Skeletal muscle tissue (tissue), 4 donors: ENCODE data around the gene ZNF816. TPM values are rescaled to one million over a fixed set of nuclear protein-coding genes. Genes with fewer than 3 reads are reported as not detected.
A peak's percentile ranks its signal among the peaks of the same experiment; 100 is the strongest.
"Not testable (repeated sequence)": the region's sequence is repeated elsewhere in the genome, so short reads cannot be mapped to it uniquely, and the experiment has no call there.

Experiments
- H3K27ac ChIP-seq: one replicate; pipeline ENCODE4 v1.7.0; 2013; ENCODE audit warnings: mild to moderate bottlenecking, low read depth, low read length, inconsistent platforms
- H3K27me3 ChIP-seq, 3 donors: one replicate each; pipeline ENCODE4 v1.7.0; 2013; ENCODE audit warnings: low read length in 3 of 3; ENCODE audit not compliant: control insufficient read depth in 3 of 3, insufficient read depth in 3 of 3
- H3K36me3 ChIP-seq, 3 donors: one replicate each; pipeline ENCODE4 v1.7.0; 2013; ENCODE audit warnings: low read length in 3 of 3; ENCODE audit not compliant: control insufficient read depth in 3 of 3, insufficient read depth in 3 of 3
- H3K4me1 ChIP-seq, 3 donors: one replicate each; pipeline ENCODE4 v1.7.0; 2013; ENCODE audit warnings: low read length in 3 of 3, mild to moderate bottlenecking in 3 of 3; ENCODE audit not compliant: control insufficient read depth in 3 of 3, insufficient read depth in 3 of 3
- H3K4me3 ChIP-seq, 3 donors: one replicate each; pipeline ENCODE4 v1.7.0; 2013; ENCODE audit warnings: low read length in 3 of 3
- H3K9ac ChIP-seq, 3 donors: one replicate each; pipeline ENCODE4 v1.7.0; 2013; ENCODE audit warnings: low read length in 3 of 3, mild to moderate bottlenecking in 3 of 3, moderate library complexity in 2 of 3, low read depth in 1 of 3
- H3K9me3 ChIP-seq, 3 donors: one replicate each; pipeline ENCODE4 v1.7.0; 2013; ENCODE audit warnings: low read length in 3 of 3; ENCODE audit not compliant: control insufficient read depth in 3 of 3
- total RNA-seq: library from RNA; depleted of rRNA; stranded (reverse); fragments of >200 nt; gene quantifications from one replicate; pipeline ENCODE4 v1.2.3, GENCODE V29; 2014
- donor health status: Osteomylitis.

The ZNF816 gene
- total RNA-seq, 1 donor from 2014 or later, result 6.8 TPM

- Histone ChIP-seq H3K27me3 (no peaks in the 10 kb centered on the region), H3K36me3 (no peaks in the 10 kb centered on the region), H3K9ac (peak overlapping the region in 2 of 3 donors; percentile 50 to 65), H3K4me1 (peaks cover 0 to 2% (median 0%) of the 10 kb centered on the region in 3 donors), H3K4me3 (peak overlapping the region; percentile 62 to 74 (median 66)), H3K9me3 (peaks cover 0 to 3% (median 0%) of the 10 kb centered on the region in 3 donors), H3K27ac (no peak overlapping the region)
Measured at GRCh38 chr19:52993342-52994178, 30.9 kb upstream of the ZNF816 start.

DNA sequence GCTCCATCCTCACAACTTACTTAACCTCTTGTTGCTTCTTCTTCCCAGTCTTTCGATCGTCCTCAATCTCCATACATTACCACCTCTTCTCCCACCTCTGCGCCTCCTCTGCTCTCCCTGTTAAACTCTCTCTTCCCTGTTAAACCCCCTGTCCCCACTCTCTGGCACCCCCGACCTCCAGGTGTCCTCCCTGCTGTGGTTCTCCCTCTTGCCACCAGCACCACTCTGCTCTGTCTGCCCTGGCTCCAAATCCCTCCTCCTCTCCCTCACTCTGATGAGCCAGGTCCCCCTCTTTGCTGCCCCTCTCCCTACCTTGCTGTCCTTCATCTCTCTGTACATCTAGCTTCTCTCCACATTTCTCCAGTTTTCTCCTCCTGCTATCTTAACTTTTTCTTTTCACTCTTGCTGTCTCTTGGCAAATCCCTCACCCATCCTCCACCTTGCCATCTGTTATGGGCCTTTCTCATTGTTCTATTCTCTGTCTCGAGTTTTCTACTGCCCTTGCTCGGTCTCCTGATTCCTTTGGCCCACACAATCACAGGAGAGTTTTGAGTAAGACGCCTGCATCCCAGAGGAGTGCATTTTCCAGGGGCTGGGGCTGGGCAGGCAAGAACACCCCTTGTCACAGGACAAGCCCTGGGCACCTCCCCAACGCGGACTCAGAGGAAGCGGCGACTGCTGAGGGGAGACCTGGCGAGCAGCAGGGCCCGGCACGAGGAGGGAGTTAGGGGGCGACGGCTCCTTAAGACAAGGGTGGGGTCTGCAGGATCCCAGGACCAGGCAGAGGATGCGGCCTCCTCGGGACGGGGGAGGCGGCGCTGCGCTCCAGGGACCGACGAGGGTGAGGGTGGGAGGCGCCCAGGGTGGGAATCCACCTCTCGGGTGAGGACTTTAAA is 29.7 kb upstream of the ZNF816 start:
- Histone ChIP-seq H3K36me3 (no peaks in the 10 kb centered on the region), H3K27me3 (no peaks in the 10 kb centered on the region), H3K27ac (no peak overlapping the region), H3K9me3 (peaks cover 0 to 3% (median 0%) of the 10 kb centered on the region in 3 donors), H3K9ac (peak overlapping the region in 2 of 3 donors; percentile 20 to 28), H3K4me1 (peaks cover 0 to 2% (median 0%) of the 10 kb centered on the region in 3 donors), H3K4me3 (peak overlapping the region; percentile 54 to 71 (median 64))

DNA sequence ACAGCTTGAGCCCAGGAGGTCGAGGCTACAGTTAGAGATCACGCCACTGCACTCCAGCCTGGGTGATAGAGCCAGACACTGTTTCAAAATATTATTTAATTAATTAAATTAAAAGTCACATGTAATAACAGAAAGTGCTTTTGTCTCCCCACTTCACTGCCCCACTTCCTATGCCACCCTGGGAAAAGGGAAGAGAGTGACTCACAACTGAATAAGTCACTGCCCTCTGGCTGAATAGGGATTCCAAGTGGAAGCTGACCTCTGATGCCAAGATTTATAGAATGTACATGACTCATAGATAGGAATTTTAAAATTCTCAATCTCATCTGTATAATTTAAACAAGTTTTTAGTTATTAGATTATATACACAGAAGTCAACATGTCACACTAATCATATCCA is 28.8 kb upstream of the ZNF816 start:
- peaks cover 0 to 3% (median 0%) of the 10 kb centered on the region in 3 donors for H3K9me3 ChIP-seq

GRCh38 chr19:52990759-52991418 is 28.2 kb upstream of the ZNF816 start:
- no peak overlapping the region for H3K9ac ChIP-seq

More for the DNA sequence above, 28.8 kb upstream of the ZNF816 start:
- H3K9ac ChIP-seq, result no peak overlapping the region
- no peaks in the 10 kb centered on the region for H3K27me3 ChIP-seq
- H3K4me1 ChIP-seq, result peaks cover 0 to 2% (median 0%) of the 10 kb centered on the region in 3 donors
- no peak overlapping the region for H3K4me3 ChIP-seq
- no peak overlapping the region for H3K27ac ChIP-seq
- H3K36me3 ChIP-seq, result peaks cover 0 to 1% (median 0%) of the 10 kb centered on the region in 3 donors

GRCh38 chr19:52988506-52988905 is 25.8 kb upstream of the ZNF816 start:
- H3K9ac ChIP-seq, result no peak overlapping the region
- H3K27me3 ChIP-seq, result no peaks in the 10 kb centered on the region
- peaks cover 0 to 2% (median 0%) of the 10 kb centered on the region in 3 donors for H3K9me3 ChIP-seq
- H3K4me3 ChIP-seq, result no peak overlapping the region
- H3K4me1 ChIP-seq, result peaks cover 0 to 2% (median 0%) of the 10 kb centered on the region in 3 donors
- no peak overlapping the region for H3K27ac ChIP-seq
- H3K36me3 ChIP-seq, result peaks cover 0 to 6% (median 0%) of the 10 kb centered on the region in 3 donors

More at GRCh38 chr19:52990759-52991418, 28.2 kb upstream of the ZNF816 start:
- Histone ChIP-seq H3K4me1 (peaks cover 0 to 2% (median 0%) of the 10 kb centered on the region in 3 donors), H3K27ac (no peak overlapping the region), H3K9me3 (peaks cover 0 to 5% (median 0%) of the 10 kb centered on the region in 3 donors), H3K27me3 (no peaks in the 10 kb centered on the region), H3K36me3 (peaks cover 0 to 6% (median 0%) of the 10 kb centered on the region in 3 donors), H3K4me3 (no peak overlapping the region)

DNA sequence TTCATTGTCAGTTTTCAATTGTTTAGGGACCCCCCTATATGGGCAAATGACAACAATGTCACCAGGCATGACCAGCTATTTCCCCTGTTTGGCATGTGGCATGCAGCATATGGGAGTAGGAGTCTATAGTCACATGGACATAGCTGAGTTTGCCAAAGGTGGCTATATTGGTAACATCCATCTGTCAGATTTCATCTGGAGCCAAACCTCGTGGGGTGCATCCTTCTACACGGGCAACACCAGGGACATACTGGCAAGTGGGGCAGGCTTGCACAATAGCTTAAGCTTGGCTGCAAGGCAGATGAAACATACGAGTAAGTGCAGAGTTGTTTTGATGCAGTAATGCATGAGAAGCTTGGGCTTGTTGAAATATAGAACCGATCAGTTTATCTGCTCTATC is 24.5 kb upstream of the ZNF816 start:
- Histone ChIP-seq H3K27me3 (no peaks in the 10 kb centered on the region), H3K9me3 (peaks cover 0 to 2% (median 0%) of the 10 kb centered on the region in 3 donors), H3K4me1 (no peaks in the 10 kb centered on the region), H3K36me3 (peaks cover 0 to 6% (median 0%) of the 10 kb centered on the region in 3 donors), H3K27ac (no peak overlapping the region), H3K4me3 (no peak overlapping the region), H3K9ac (no peak overlapping the region)

DNA sequence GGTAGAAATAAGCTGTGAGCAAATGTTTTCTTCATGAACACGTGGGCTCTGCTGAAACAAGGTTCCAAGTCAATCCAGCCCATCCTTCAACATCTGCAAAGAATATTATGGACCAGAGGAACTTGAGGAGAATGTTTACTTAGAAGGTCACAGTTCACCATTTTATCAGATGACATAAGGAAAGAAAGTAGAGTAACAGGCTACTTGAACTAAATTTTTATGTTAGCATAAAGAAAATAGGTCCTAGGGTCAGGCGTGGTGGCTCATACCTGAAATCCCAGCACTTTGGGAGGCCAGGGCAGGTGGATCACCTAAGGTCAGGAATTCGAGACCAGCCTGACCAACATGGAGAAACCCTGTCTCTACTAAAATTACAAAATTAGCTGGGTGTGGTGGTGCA is 20.5 kb upstream of the ZNF816 start:
- H3K27ac ChIP-seq, H3K36me3 ChIP-seq, H3K4me3 ChIP-seq, H3K9me3 ChIP-seq, H3K9ac ChIP-seq, H3K4me1 ChIP-seq, H3K27me3 ChIP-seq: not testable (repeated sequence)

GRCh38 chr19:52981329-52981728 is 18.6 kb upstream of the ZNF816 start:
- H3K9me3 ChIP-seq, result peaks cover 0 to 3% (median 0%) of the 10 kb centered on the region in 3 donors
- no peaks in the 10 kb centered on the region for H3K27me3 ChIP-seq
- H3K36me3 ChIP-seq, result peaks cover 0 to 4% (median 3%) of the 10 kb centered on the region in 3 donors
- H3K4me3 ChIP-seq, result no peak overlapping the region
- no peak overlapping the region for H3K9ac ChIP-seq
- H3K27ac ChIP-seq, result no peak overlapping the region
- H3K4me1 ChIP-seq, result no peaks in the 10 kb centered on the region

GRCh38 chr19:52967772-52968171 is 5.1 kb upstream of the ZNF816 start:
- H3K9me3 ChIP-seq, result peaks cover 2 to 6% (median 6%) of the 10 kb centered on the region in 3 donors
- H3K36me3 ChIP-seq, result no peaks in the 10 kb centered on the region
- H3K4me3 ChIP-seq, result peak overlapping the region in 1 of 3 donors; percentile 9
- H3K4me1 ChIP-seq, result peaks cover 3 to 5% (median 5%) of the 10 kb centered on the region in 3 donors
- H3K27ac ChIP-seq, result no peak overlapping the region
- H3K27me3 ChIP-seq, result no peaks in the 10 kb centered on the region
- no peak overlapping the region for H3K9ac ChIP-seq
